ENCODE measurements around the gene KIF12. TPM values are rescaled to one million over a fixed set of nuclear protein-coding genes. Genes with fewer than 3 reads are reported as not detected.

Gene KIF12
- total and polyA plus RNA-seq, 2 of the 13 experiments (the other 11 are each of a cell fraction or from before 2014, with no cell fraction given), result 1.8 to 12.5 TPM

GRCh38 chr9:114123031-114123977, 24.2 kb upstream of the KIF12 start (continued):
- no peak for TF ChIP-seq RNF219 (CRISPR knock-in tag; IDR thresholded peaks at IDR 0.05)
- no peak for TF ChIP-seq RBM39 (IDR thresholded peaks at IDR 0.05; ENCODE audit: low read depth, low read length, poor library complexity, severe bottlenecking)
- TF ChIP-seq ZNF225 (CRISPR knock-in tag; IDR thresholded peaks at IDR 0.05), result no peak
- TF ChIP-seq SALL1 (CRISPR knock-in tag; IDR thresholded peaks at IDR 0.05), result peak; percentile 68
- TF ChIP-seq DMAP1 (CRISPR knock-in tag; IDR thresholded peaks at IDR 0.05), result peak; percentile 49; the same call in 1 of the 2 replicates
- TF ChIP-seq, protein P1, sequence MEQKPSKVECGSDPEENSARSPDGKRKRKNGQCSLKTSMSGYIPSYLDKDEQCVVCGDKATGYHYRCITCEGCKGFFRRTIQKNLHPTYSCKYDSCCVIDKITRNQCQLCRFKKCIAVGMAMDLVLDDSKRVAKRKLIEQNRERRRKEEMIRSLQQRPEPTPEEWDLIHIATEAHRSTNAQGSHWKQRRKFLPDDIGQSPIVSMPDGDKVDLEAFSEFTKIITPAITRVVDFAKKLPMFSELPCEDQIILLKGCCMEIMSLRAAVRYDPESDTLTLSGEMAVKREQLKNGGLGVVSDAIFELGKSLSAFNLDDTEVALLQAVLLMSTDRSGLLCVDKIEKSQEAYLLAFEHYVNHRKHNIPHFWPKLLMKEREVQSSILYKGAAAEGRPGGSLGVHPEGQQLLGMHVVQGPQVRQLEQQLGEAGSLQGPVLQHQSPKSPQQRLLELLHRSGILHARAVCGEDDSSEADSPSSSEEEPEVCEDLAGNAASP (CRISPR knock-in tag; IDR thresholded peaks at IDR 0.05; ENCODE audit: borderline replicate concordance), result 0 out of 2 replicates have a peak, but pooled peaks have one; percentile 46
- TF ChIP-seq NR1H2 (CRISPR knock-in tag; IDR thresholded peaks at IDR 0.05; ENCODE audit: borderline replicate concordance, low read depth), result no peak
- no peak for TF ChIP-seq MXD3 (CRISPR knock-in tag; IDR thresholded peaks at IDR 0.05)
- TF ChIP-seq ZNF737 (CRISPR knock-in tag; IDR thresholded peaks at IDR 0.05; ENCODE audit: borderline replicate concordance), result peak; percentile 53; the same call in 1 of the 2 replicates
- TF ChIP-seq MAZ (IDR thresholded peaks at IDR 0.05; ENCODE audit: borderline replicate concordance, low read depth, low read length), result no peak
- 0 out of 2 replicates have a peak, but pooled peaks have one; percentile 43 for TF ChIP-seq MAZ (CRISPR knock-in tag; IDR thresholded peaks at IDR 0.05; ENCODE audit: low read depth)
- 0 out of 2 replicates have a peak, but pooled peaks have one; percentile 62 for TF ChIP-seq AKAP8 (CRISPR knock-in tag; IDR thresholded peaks at IDR 0.05)
- no peak for TF ChIP-seq PLSCR1 (CRISPR knock-in tag; IDR thresholded peaks at IDR 0.05; ENCODE audit: borderline replicate concordance)
- peak; percentile 94 for TF ChIP-seq BHLHE40 (IDR thresholded peaks at IDR 0.05; ENCODE audit: low read length)
- TF ChIP-seq ZBTB3 (CRISPR knock-in tag; IDR thresholded peaks at IDR 0.05; ENCODE audit: borderline replicate concordance, low read depth), result no peak
- TF ChIP-seq, protein P2, sequence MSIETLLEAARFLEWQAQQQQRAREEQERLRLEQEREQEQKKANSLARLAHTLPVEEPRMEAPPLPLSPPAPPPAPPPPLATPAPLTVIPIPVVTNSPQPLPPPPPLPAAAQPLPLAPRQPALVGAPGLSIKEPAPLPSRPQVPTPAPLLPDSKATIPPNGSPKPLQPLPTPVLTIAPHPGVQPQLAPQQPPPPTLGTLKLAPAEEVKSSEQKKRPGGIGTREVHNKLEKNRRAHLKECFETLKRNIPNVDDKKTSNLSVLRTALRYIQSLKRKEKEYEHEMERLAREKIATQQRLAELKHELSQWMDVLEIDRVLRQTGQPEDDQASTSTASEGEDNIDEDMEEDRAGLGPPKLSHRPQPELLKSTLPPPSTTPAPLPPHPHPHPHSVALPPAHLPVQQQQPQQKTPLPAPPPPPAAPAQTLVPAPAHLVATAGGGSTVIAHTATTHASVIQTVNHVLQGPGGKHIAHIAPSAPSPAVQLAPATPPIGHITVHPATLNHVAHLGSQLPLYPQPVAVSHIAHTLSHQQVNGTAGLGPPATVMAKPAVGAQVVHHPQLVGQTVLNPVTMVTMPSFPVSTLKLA (IDR thresholded peaks at IDR 0.05), result no peak
- TF ChIP-seq, protein P3, sequence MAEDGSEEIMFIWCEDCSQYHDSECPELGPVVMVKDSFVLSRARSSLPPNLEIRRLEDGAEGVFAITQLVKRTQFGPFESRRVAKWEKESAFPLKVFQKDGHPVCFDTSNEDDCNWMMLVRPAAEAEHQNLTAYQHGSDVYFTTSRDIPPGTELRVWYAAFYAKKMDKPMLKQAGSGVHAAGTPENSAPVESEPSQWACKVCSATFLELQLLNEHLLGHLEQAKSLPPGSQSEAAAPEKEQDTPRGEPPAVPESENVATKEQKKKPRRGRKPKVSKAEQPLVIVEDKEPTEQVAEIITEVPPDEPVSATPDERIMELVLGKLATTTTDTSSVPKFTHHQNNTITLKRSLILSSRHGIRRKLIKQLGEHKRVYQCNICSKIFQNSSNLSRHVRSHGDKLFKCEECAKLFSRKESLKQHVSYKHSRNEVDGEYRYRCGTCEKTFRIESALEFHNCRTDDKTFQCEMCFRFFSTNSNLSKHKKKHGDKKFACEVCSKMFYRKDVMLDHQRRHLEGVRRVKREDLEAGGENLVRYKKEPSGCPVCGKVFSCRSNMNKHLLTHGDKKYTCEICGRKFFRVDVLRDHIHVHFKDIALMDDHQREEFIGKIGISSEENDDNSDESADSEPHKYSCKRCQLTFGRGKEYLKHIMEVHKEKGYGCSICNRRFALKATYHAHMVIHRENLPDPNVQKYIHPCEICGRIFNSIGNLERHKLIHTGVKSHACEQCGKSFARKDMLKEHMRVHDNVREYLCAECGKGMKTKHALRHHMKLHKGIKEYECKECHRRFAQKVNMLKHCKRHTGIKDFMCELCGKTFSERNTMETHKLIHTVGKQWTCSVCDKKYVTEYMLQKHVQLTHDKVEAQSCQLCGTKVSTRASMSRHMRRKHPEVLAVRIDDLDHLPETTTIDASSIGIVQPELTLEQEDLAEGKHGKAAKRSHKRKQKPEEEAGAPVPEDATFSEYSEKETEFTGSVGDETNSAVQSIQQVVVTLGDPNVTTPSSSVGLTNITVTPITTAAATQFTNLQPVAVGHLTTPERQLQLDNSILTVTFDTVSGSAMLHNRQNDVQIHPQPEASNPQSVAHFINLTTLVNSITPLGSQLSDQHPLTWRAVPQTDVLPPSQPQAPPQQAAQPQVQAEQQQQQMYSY (CRISPR knock-in tag; IDR thresholded peaks at IDR 0.05), result no peak
